ENCODE results near the gene CROCC2. TPM values are rescaled to one million over a fixed set of nuclear protein-coding genes. Genes with fewer than 3 reads are reported as not detected.

The CROCC2 gene
- total and polyA plus RNA-seq, 10 of the 15 experiments (the other 5 are each of a cell fraction or from before 2014, with no cell fraction given) = not detected

GRCh38 chr2:240912878-240913809 lies 7.0 kb downstream of the CROCC2 start (continued):
- no peak for TF ChIP-seq ZNF592 (IDR thresholded peaks at IDR 0.05)

GRCh38 chr2:240913810-240914644 lies 7.9 kb downstream of the CROCC2 start:
- RAD21 ChIA-PET (ENCODE audit: unreplicated experiment) = interaction anchor here (1.0 kb wide), 1 partner anchor 199 kb away, joined by 4 read pairs; no protein-coding TSS in a partner anchor
- no peak for FAIRE-seq
- CTCF ChIA-PET = interaction anchor here (0.6 to 1.7 kb wide), 14 partner anchors 13 to 370 kb away, joined by 3 to 10 read pairs (median 4); no protein-coding TSS in a partner anchor
- TF ChIP-seq ZZZ3 (IDR thresholded peaks at IDR 0.05; ENCODE audit: control insufficient read depth, insufficient read length, low read depth) (no peak), MLLT1 (IDR thresholded peaks at IDR 0.05) (no peak), USF1 (IDR thresholded peaks at IDR 0.05; ENCODE audit: borderline replicate concordance, extremely low read length, insufficient read depth, low read depth, low read length) (no peak), ASH2L (IDR thresholded peaks at IDR 0.05; ENCODE audit: borderline replicate concordance, low read depth) (no peak), SMC3 (IDR thresholded peaks at IDR 0.05; ENCODE audit: borderline replicate concordance, low read length) (peak; percentile 56), STAT1 (conservative IDR thresholded peaks at IDR 0.05) (no peak), NFYB (IDR thresholded peaks at IDR 0.05; ENCODE audit: insufficient read depth, low read depth, low read length) (no peak)

More at GRCh38 chr2:240913810-240914644, 7.9 kb downstream of the CROCC2 start:
- Histone ChIP-seq H2AFZ (ENCODE audit: control insufficient read depth, low read depth, low read length) (no peak overlapping the region), H3K4me3 (no peak overlapping the region), H4K20me1 (ENCODE audit: control insufficient read depth, insufficient read depth) (no peaks in the 10 kb centered on the region), H3K27me3 (replicated peaks in 1 of 2; ENCODE audit: control insufficient read depth in 2 of 2, insufficient read depth in 2 of 2, low read length in 1 of 2) (peaks cover 0 to 3% of the 10 kb centered on the region in 2 experiments), H3K4me2 (ENCODE audit: control insufficient read depth, insufficient read depth) (no peak overlapping the region), H3K79me2 (ENCODE audit: control insufficient read depth, insufficient read depth, low read length) (no peaks in the 10 kb centered on the region), H3K9ac (ENCODE audit: control insufficient read depth, insufficient read depth, low read length) (no peak overlapping the region), H3K4me1 (ENCODE audit: control insufficient read depth, insufficient read depth, low read length) (no peaks in the 10 kb centered on the region), H3K36me3 (ENCODE audit: control insufficient read depth in 2 of 2, insufficient read depth in 2 of 2, low read length in 1 of 2) (no peaks in the 10 kb centered on the region), H3K27ac (ENCODE audit: control insufficient read depth, insufficient read depth) (no peak overlapping the region), H3K9me3 (replicated peaks; ENCODE audit: control insufficient read depth, insufficient read depth, low read length) (no peaks in the 10 kb centered on the region)
- POLR2A ChIA-PET = no interaction called here
- 18% methylated on average over 36 of the region's 36 CpGs for WGBS (ENCODE audit: insufficient coverage, insufficient replicate concordance, low lambda C conversion rate, missing lambda C conversion rate)
- SMC1A ChIA-PET (ENCODE audit: uncharacterized antibody, unreplicated experiment) = interaction anchor here (1.0 to 1.5 kb wide), 3 partner anchors 174 to 237 kb away, joined by 3 to 4 read pairs (median 3); partner anchors contain the start of gene PPP1R7
- DNase-seq (ENCODE audit: low read depth, low spot score) (no peak), ATAC-seq (peak; percentile 84)
- BruUV-seq (replicated peaks) = no TSS peak
- intact Hi-C loops (cut with micrococcal nuclease; ENCODE audit: unreplicated experiment) = loop anchor here (2.0 kb wide), 1 partner anchor 75 kb away; no protein-coding TSS in a partner anchor
- in situ Hi-C loops (cut with MboI) = no loop called here

Measured in GM12878 (cell line).